Lower leg skin (tissue), 4 donors: Measurements from ENCODE around the gene PDCD6IP. TPM values are rescaled to one million over a fixed set of nuclear protein-coding genes. Genes with fewer than 3 reads are reported as not detected.
"Not testable (repeated sequence)": the region's sequence is repeated elsewhere in the genome, so short reads cannot be mapped to it uniquely, and the experiment has no call there.

Source experiments
- DNase-seq, 2 donors: peaks; one replicate each; pipeline ENCODE4 v3.0.0-alpha.2; 2019; ENCODE audit warnings: low spot score in 2 of 2
- H3K4me3 ChIP-seq: fragments of 200-600 bp; sonication (generic); 2 replicates; pipeline ENCODE4 v1.5.1; 2017; ENCODE audit warnings: mild to moderate bottlenecking, low read depth; ENCODE audit not compliant: poor library complexity, severe bottlenecking
- POLR2A ChIP-seq, 2 donors: fragments of 450-650 bp; IDR thresholded peaks; one replicate each; pipeline ENCODE4 v1.6.1; 2016 to 2017; ENCODE audit warnings: antibody characterized with exemption in 2 of 2, mild to moderate bottlenecking in 1 of 2, moderate library complexity in 1 of 2
- WGBS, 2 donors: methylation state at CpG; one replicate each; pipeline ENCODE4 v1.1.5; 2018; 5-methylcytosine and 5-hydroxymethylcytosine counted together
- intact Hi-C: fragments of 100-400 bp; cut with DNase I; formaldehyde crosslinking; loops from one replicate; pipeline ENCODE4 v1.15.0; 2023; ENCODE audit warnings: low total_unique reads
- total RNA-seq, 4 donors: library from RNA; depleted of rRNA; stranded (reverse); fragments of >200 nt; gene quantifications; one replicate each; pipeline ENCODE4 v1.1.0, GENCODE V29; 2016
- TF ChIP-seq, protein P1 (sequence below), 3 donors: fragments of 450-650 bp; IDR thresholded peaks; one replicate each; pipeline ENCODE4 v1.5.1; 2016; ENCODE audit warnings: antibody characterized with exemption in 3 of 3, mild to moderate bottlenecking in 3 of 3, moderate library complexity in 2 of 3

The PDCD6IP gene, protein sequence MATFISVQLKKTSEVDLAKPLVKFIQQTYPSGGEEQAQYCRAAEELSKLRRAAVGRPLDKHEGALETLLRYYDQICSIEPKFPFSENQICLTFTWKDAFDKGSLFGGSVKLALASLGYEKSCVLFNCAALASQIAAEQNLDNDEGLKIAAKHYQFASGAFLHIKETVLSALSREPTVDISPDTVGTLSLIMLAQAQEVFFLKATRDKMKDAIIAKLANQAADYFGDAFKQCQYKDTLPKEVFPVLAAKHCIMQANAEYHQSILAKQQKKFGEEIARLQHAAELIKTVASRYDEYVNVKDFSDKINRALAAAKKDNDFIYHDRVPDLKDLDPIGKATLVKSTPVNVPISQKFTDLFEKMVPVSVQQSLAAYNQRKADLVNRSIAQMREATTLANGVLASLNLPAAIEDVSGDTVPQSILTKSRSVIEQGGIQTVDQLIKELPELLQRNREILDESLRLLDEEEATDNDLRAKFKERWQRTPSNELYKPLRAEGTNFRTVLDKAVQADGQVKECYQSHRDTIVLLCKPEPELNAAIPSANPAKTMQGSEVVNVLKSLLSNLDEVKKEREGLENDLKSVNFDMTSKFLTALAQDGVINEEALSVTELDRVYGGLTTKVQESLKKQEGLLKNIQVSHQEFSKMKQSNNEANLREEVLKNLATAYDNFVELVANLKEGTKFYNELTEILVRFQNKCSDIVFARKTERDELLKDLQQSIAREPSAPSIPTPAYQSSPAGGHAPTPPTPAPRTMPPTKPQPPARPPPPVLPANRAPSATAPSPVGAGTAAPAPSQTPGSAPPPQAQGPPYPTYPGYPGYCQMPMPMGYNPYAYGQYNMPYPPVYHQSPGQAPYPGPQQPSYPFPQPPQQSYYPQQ
- total RNA-seq = 100 to 1,000 TPM; 152 to 373 (median 269) TPM

DNA sequence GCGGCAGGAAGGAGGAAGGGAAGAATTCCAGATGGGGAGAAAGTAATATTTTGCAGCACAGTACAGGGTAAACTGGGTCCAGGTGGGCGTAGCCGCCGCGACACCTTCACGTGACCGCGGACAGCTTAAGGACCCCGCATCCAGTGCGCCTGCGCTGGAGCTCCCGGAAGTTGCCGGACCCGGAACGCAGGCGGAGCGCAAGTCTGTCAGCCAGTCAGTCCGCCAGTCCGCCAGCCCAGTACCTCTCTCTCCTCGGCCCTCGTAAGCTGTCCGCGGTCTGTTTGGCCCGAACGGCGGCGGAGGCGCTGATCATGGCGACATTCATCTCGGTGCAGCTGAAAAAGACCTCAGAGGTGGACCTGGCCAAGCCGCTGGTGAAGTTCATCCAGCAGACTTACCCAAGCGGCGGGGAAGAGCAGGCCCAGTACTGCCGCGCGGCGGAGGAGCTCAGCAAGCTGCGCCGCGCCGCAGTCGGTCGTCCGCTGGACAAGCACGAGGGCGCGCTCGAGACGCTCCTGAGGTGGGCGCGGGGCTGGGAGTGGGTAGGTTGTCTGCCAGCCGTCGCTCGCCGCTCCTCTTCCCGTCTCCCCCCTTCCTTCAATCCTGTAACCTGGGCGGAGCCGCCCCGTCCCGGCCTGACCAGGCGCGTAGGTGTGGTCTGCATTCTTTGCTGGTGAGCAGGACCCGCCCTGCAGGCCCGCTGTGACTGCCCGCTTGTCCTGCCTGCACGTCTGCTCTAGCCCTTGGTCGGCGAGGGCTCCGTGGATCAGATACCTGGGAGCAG is at the start of gene PDCD6IP:
Gene PDCD6IP (plus strand): TSS at position 213 of the 784 bp plus-strand sequence. CDS start 99 bp downstream, at position 312.
- TF ChIP-seq, protein P1, sequence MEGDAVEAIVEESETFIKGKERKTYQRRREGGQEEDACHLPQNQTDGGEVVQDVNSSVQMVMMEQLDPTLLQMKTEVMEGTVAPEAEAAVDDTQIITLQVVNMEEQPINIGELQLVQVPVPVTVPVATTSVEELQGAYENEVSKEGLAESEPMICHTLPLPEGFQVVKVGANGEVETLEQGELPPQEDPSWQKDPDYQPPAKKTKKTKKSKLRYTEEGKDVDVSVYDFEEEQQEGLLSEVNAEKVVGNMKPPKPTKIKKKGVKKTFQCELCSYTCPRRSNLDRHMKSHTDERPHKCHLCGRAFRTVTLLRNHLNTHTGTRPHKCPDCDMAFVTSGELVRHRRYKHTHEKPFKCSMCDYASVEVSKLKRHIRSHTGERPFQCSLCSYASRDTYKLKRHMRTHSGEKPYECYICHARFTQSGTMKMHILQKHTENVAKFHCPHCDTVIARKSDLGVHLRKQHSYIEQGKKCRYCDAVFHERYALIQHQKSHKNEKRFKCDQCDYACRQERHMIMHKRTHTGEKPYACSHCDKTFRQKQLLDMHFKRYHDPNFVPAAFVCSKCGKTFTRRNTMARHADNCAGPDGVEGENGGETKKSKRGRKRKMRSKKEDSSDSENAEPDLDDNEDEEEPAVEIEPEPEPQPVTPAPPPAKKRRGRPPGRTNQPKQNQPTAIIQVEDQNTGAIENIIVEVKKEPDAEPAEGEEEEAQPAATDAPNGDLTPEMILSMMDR (IDR thresholded peaks at IDR 0.05) = no peak
- TF ChIP-seq POLR2A (IDR thresholded peaks at IDR 0.05) = peak in 1 of 2 donors; percentile 62
- WGBS, 2 donors = 0% methylated on average over 43 to 53 of the region's 69 CpGs
- peak within 1 kb of the TSS; percentile 72 for H3K4me3 ChIP-seq
- peak; percentile 90 to 98 for DNase-seq
- intact Hi-C loops = no loop called here

DNA sequence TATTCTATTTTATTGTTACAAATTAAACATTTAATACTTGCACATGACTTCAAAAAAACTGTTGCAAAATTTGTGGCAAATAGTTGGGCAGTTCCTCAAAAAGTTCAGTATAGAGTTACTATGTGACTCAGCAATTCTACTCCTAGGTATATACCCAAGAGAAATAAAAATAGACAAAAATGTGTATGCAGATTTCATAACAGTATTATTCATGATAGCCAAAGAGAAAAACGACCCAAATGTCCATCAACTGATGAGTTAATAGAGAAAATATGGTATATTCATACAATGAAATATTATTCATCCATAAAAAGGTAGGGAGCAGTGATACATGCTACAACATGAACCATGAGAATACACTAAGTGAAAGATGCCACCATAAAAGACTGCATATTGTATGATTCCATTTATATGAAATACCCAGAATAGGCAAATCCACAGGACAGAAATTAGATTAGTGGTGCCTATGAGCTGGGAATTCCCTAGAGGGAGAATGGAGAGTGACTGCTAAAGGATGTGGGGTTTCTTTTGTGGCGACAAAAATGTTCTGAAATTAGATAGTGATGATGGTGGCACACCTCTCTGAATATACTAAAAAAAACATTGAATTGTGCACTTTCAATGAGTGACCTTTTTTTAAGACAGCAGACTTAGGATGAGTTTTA is 48.8 kb upstream of the PDCD6IP start:
- no peak for DNase-seq
- intact Hi-C loops = no loop called here
- WGBS, 2 donors = 37 to 44% methylated on average over 2 of the region's 2 CpGs
- TF ChIP-seq, protein P1 (IDR thresholded peaks at IDR 0.05) = no peak
- TF ChIP-seq POLR2A (IDR thresholded peaks at IDR 0.05) = no peak
- no peak overlapping the region for H3K4me3 ChIP-seq

DNA sequence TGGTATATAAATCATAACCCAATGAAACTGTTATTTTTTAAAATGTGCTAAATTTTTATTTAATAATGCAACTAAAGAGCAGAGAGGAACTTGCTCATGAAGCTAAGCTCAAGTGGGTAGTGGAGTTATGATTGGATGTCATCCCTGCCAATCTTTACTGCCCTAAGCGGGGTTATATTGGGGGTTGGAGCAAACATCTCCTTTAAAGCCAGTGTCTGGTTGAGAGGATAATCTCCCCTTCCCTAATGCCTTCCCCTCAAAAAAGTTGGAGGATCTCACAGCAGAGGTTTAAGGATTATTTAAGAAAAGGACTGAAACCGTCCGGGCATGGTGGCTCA is 48.2 kb upstream of the PDCD6IP start:
- intact Hi-C loops = no loop called here
- WGBS, 2 donors = 89 to 90% methylated on average over 3 of the region's 3 CpGs
- no peak for DNase-seq
- no peak overlapping the region for H3K4me3 ChIP-seq
- TF ChIP-seq POLR2A (IDR thresholded peaks at IDR 0.05) = no peak
- TF ChIP-seq, protein P1 (IDR thresholded peaks at IDR 0.05) = no peak

DNA sequence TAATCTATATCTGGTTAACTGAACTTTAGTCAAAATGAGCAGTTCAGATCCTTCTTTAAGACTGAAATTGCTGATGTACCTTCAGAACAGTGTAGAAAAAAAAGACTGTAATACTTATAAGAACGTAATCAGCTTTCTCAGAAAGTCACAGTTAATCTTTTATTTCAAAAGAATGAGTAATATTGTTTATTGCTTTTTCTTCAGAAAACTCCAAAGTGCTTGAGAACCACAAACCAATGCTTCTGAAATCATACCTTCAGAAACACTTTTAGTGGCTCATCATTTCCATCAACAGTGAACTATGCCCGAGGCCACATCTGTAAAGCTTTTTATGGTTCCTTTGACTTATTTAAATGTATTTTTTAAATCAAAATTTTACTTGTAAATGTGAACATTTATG is 47.1 kb upstream of the PDCD6IP start:
- no peak overlapping the region for H3K4me3 ChIP-seq
- 55 to 76% methylated on average over 2 of the region's 2 CpGs for WGBS, 2 donors
- DNase-seq = no peak
- intact Hi-C loops = no loop called here
- TF ChIP-seq, protein P1 (IDR thresholded peaks at IDR 0.05) = no peak
- TF ChIP-seq POLR2A (IDR thresholded peaks at IDR 0.05) = no peak

DNA sequence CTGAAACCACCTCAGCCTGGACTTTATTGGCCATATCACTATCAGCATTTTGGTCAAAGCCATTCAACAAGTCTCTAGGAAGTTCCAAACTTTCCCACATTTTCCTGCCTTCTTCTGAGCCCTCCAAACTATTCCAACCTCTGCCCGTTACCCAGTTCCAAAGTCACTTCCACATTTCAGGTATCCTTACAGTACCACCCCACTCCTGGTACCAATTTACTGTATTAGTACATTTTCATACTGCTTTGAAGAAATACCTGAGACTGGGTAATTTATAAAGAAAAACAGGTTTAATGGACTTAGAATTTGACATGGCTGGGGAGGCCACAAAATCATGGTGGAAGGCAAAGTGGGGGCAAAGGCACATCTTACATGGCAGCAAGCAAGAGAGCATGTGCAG is 44.0 kb upstream of the PDCD6IP start:
- DNase-seq, H3K4me3 ChIP-seq, intact Hi-C loops: not testable (repeated sequence)
- WGBS, 2 donors = 94 to 100% methylated on average over 1 of the region's 1 CpG
